B cell (primary cell): Measurements from ENCODE around the gene SMIM14. TPM values are rescaled to one million over a fixed set of nuclear protein-coding genes. Genes with fewer than 3 reads are reported as not detected.

Experiments
- ATAC-seq: fragments of 200-7000 bp; cut with Tn5 transposase; one replicate; pipeline ENCODE4 v1.10.0; 2021; ENCODE audit warnings: low read depth, mild to moderate bottlenecking, moderate number of reproducible peaks, moderate library complexity
- CTCF ChIA-PET: fragments of 350-600 bp; sonication (Branson Sonifier 250); formaldehyde crosslinking; loops from one replicate; lab custom pipeline; 2021; ENCODE audit warnings: antibody characterized with exemption, inconsistent platforms; lab: Charles Lee
- POLR2A ChIA-PET: fragments of 350-600 bp; sonication (Branson Sonifier 250); formaldehyde crosslinking; loops from one replicate; lab custom pipeline; 2021; ENCODE audit warnings: antibody characterized with exemption; lab: Charles Lee
- DNase-seq: peaks from one replicate; pipeline ENCODE4 v3.0.0; 2013
- H2AFZ ChIP-seq: 2 replicates; pipeline ENCODE4 v1.6.1; 2012; ENCODE audit warnings: mild to moderate bottlenecking, low read depth, low read length; ENCODE audit not compliant: insufficient read depth, poor library complexity, severe bottlenecking
- H3K27ac ChIP-seq, 2 donors: 1 replicate in 1 of 2; 2 replicates in 1 of 2; pipeline ENCODE4 v1.5.1; 2012 to 2013; ENCODE audit warnings: low read length in 2 of 2, mild to moderate bottlenecking in 2 of 2, moderate library complexity in 1 of 2
- H3K27me3 ChIP-seq, 4 experiments: fragments of 200-600 bp in 1 of 4; sonication (generic) in 1 of 4; replicated peaks in 1 of 4; 1 replicate in 2 of 4; 2 replicates in 2 of 4; pipeline versions ENCODE4 v1.6.1 to v1.7.0; 2013 to 2016; ENCODE audit warnings: low read length in 3 of 4, mild to moderate bottlenecking in 2 of 4, mixed read lengths in 1 of 4, moderate library complexity in 1 of 4; ENCODE audit not compliant: insufficient read depth in 4 of 4, control insufficient read depth in 3 of 4; ENCODE audit errors: control extremely low read depth in 1 of 4
- H3K36me3 ChIP-seq, 2 experiments: replicated peaks in 1 of 2; 1 replicate in 1 of 2; 2 replicates in 1 of 2; pipeline versions ENCODE4 v1.6.1 to v1.7.1; 2013; ENCODE audit warnings: low read length in 1 of 2; ENCODE audit not compliant: insufficient read depth in 2 of 2, control insufficient read depth in 1 of 2; ENCODE audit errors: control extremely low read depth in 1 of 2, extremely low read depth in 1 of 2
- H3K4me1 ChIP-seq, 2 donors: fragments of 200-600 bp in 1 of 2; sonication (generic) in 1 of 2; 1 replicate in 1 of 2; 2 replicates in 1 of 2; pipeline versions ENCODE4 v1.5.1 to v1.6.1; 2013 to 2017; ENCODE audit warnings: low read length in 2 of 2; ENCODE audit not compliant: control insufficient read depth in 2 of 2, insufficient read depth in 2 of 2
- H3K4me2 ChIP-seq: replicated peaks from 2 replicates; pipeline ENCODE3; 2012; ENCODE audit warnings: mild to moderate bottlenecking, low read depth, low read length; ENCODE audit not compliant: poor library complexity, severe bottlenecking
- H3K4me3 ChIP-seq, 5 experiments: fragments of 200-600 bp in 1 of 5; sonication (generic) in 1 of 5; 1 replicate in 3 of 5; 2 replicates in 2 of 5; pipeline versions ENCODE4 v1.5.1 to v1.7.0; 2011 to 2016; ENCODE audit warnings: low read length in 4 of 5, mild to moderate bottlenecking in 4 of 5, low read depth in 2 of 5, control low read depth in 1 of 5, moderate library complexity in 1 of 5; ENCODE audit not compliant: insufficient read depth in 1 of 5; ENCODE audit errors: control extremely low read depth in 1 of 5, extremely low read depth in 1 of 5
- H3K79me2 ChIP-seq: fragments of 200-600 bp; sonication (generic); one replicate; pipeline ENCODE4 v1.6.0; 2016; ENCODE audit warnings: low read length; ENCODE audit not compliant: control insufficient read depth, insufficient read depth
- H3K9ac ChIP-seq: fragments of 200-600 bp; sonication (generic); 2 replicates; pipeline ENCODE4 v1.6.1; 2017; ENCODE audit warnings: mild to moderate bottlenecking, low read length, moderate library complexity
- H3K9me3 ChIP-seq, 3 donors: one replicate each; pipeline versions ENCODE4 v1.6.1 to v1.7.1; 2013; ENCODE audit warnings: low read length in 2 of 3; ENCODE audit not compliant: control insufficient read depth in 2 of 3, insufficient read depth in 1 of 3; ENCODE audit errors: control extremely low read depth in 1 of 3
- H4K20me1 ChIP-seq: 2 replicates; pipeline ENCODE4 v1.6.0; 2012; ENCODE audit warnings: mild to moderate bottlenecking, low read length; ENCODE audit not compliant: insufficient read depth, control insufficient read depth, poor library complexity, severe bottlenecking
- H3K27ac Mint-ChIP-seq: one replicate; pipeline ENCODE4 v1.8.0; 2021; ENCODE audit warnings: mixed read lengths
- H3K27me3 Mint-ChIP-seq: one replicate; pipeline ENCODE4 v1.8.0; 2021; ENCODE audit warnings: mixed read lengths
- H3K4me1 Mint-ChIP-seq: one replicate; pipeline ENCODE4 v1.8.0; 2021; ENCODE audit warnings: mixed read lengths
- H3K4me3 Mint-ChIP-seq: one replicate; pipeline ENCODE4 v1.8.0; 2021; ENCODE audit warnings: mixed read lengths
- H3K9me3 Mint-ChIP-seq: one replicate; pipeline ENCODE4 v1.8.0; 2022; ENCODE audit warnings: mixed read lengths; ENCODE audit not compliant: insufficient read depth
- CTCF ChIP-seq: fragments of 200-600 bp; IDR thresholded peaks from one replicate; pipeline ENCODE4 v1.8.0; 2022; ENCODE audit warnings: antibody characterized with exemption, mild to moderate bottlenecking
- EZH2 ChIP-seq: IDR thresholded peaks from 2 replicates; pipeline ENCODE4 v1.6.1; 2012; ENCODE audit warnings: borderline replicate concordance, low read depth, mild to moderate bottlenecking, moderate library complexity, low read length; ENCODE audit not compliant: insufficient read depth, poor library complexity, severe bottlenecking
- WGBS: methylation state at CpG from one replicate; pipeline ENCODE4 v1.1.5; 2013; ENCODE audit warnings: missing lambda C conversion rate; ENCODE audit not compliant: insufficient coverage; 5-methylcytosine and 5-hydroxymethylcytosine counted together
- intact Hi-C: fragments of 100-400 bp; cut with micrococcal nuclease; formaldehyde crosslinking; loops from one replicate; pipeline ENCODE4 v1.10.0; 2022
- polyA plus RNA-seq: library from polyadenylated mRNA; depleted of rRNA; stranded (reverse); fragments of >200 nt; gene quantifications from 2 replicates; pipeline ENCODE4 v1.2.3, GENCODE V29; 2012
- small RNA-seq: library from RNA; depleted of rRNA; stranded (forward); fragments of <200 nt; gene quantifications from one replicate; pipeline ENCODE3, GENCODE V24; 2012; ENCODE audit warnings: low replicate concordance, low read depth; ENCODE audit not compliant: insufficient read length
- total RNA-seq, 2 donors: library from RNA; stranded (reverse); fragments of 120-200 nt in 1 of 2; gene quantifications; 1 replicate in 1 of 2; 2 replicates in 1 of 2; pipeline versions ENCODE4 v1.2.3 to v1.2.4, GENCODE V29; 2013 to 2022

The SMIM14 gene
- total and polyA plus RNA-seq, 2 donors (not counting 1 experiment from before 2014, with no cell fraction given): 38.9 to 56.0 TPM

GRCh38 chr4:39497909-39498726, 140.5 kb downstream of the SMIM14 start:
- Histone ChIP-seq H3K36me3 (peaks cover 8 to 17% of the 10 kb centered on the region in 2 experiments), H3K4me1 (no peaks in the 10 kb centered on the region), H3K27ac (no peak overlapping the region), H3K9ac (no peak overlapping the region), H3K27me3 (no peaks in the 10 kb centered on the region), H2AFZ (no peak overlapping the region), H4K20me1 (no peaks in the 10 kb centered on the region), H3K4me2 (no peak overlapping the region), H3K4me3 (no peak overlapping the region), H3K9me3 (no peaks in the 10 kb centered on the region), H3K79me2 (no peaks in the 10 kb centered on the region)
- POLR2A ChIA-PET: no interaction called here
- WGBS: no CpG with 5 or more reads among the region's 1 CpG
- DNase-seq (no peak), ATAC-seq (no peak)
- TF ChIP-seq EZH2: no peak
- TF ChIP-seq CTCF: no peak
- CTCF ChIA-PET: interaction anchor here (1.3 kb wide), 1 partner anchor 29 kb away, joined by 3 read pairs; no protein-coding TSS in a partner anchor
- no peaks in the 10 kb centered on the region for H3K4me1 Mint-ChIP-seq
- H3K9me3 Mint-ChIP-seq: no peaks in the 10 kb centered on the region
- H3K27ac Mint-ChIP-seq: no peak overlapping the region
- no peak overlapping the region for H3K4me3 Mint-ChIP-seq
- intact Hi-C loops: no loop called here
- H3K27me3 Mint-ChIP-seq: no peaks in the 10 kb centered on the region

Small RNA genes lying within 50 kb of the gene (small RNA-seq; reads per million reads assigned to genes)
- gene RNU7-11P: not detected

Other genes with a start within 250 kb of the SMIM14 start
- gene KLB, start 231.9 kb downstream of the SMIM14 start, total RNA-seq: 0.10 TPM in 1 of 2 replicates, not detected in the other
- gene KLB, start 231.9 kb downstream of the SMIM14 start, polyA plus RNA-seq: 0.01 and 0.09 TPM in 2 replicates
- 2,031 and 2,048 TPM in 2 replicates for gene RPL9, start 179.9 kb downstream of the SMIM14 start, total RNA-seq
- 2,407 and 3,409 TPM in 2 replicates for gene RPL9, start 179.9 kb downstream of the SMIM14 start, polyA plus RNA-seq
- gene LIAS, start 179.8 kb downstream of the SMIM14 start, total RNA-seq: 20.9 and 24.7 TPM in 2 replicates
- gene LIAS, start 179.8 kb downstream of the SMIM14 start, polyA plus RNA-seq: 12.0 and 13.6 TPM in 2 replicates
- gene UGDH, start 111.4 kb downstream of the SMIM14 start, total RNA-seq: 18.5 and 25.4 TPM in 2 replicates
- 3.5 and 4.2 TPM in 2 replicates for gene UGDH, start 111.4 kb downstream of the SMIM14 start, polyA plus RNA-seq
- gene UBE2K, start 59.3 kb upstream of the SMIM14 start, total RNA-seq: 46.3 and 51.0 TPM in 2 replicates
- gene UBE2K, start 59.3 kb upstream of the SMIM14 start, polyA plus RNA-seq: 14.3 and 19.3 TPM in 2 replicates